ENCODE data around the gene PXDN. TPM values are rescaled to one million over a fixed set of nuclear protein-coding genes. Genes with fewer than 3 reads are reported as not detected.

The PXDN gene
- total RNA-seq, 4 donors from 2014 or later, result 9.0 to 46.2 (median 18.5) TPM

- Histone ChIP-seq H3K36me3 (no peaks in the 10 kb centered on the region), H3K4me3 (no peak overlapping the region), H3K9me3 (no peaks in the 10 kb centered on the region), H3K27me3 (no peaks in the 10 kb centered on the region), H3K4me1 (peaks cover 0 to 7% (median 3%) of the 10 kb centered on the region in 4 donors), H3K27ac (no peak overlapping the region)
- no peak for DNase-seq
- TF ChIP-seq POLR2A (IDR thresholded peaks at IDR 0.05) (no peak), CTCF (IDR thresholded peaks at IDR 0.05) (no peak)
- 45 to 49% methylated on average over 5 to 10 of the region's 10 CpGs for WGBS, 2 donors (ENCODE audit: low coverage in 1 of 2)
- in situ Hi-C loops (cut with MboI; ENCODE audit: low pct_ligation_motif_present in 1 of 4, low pct_unique_long_range_greater_than_20kb in 1 of 4, low sequenced_read_pairs in 3 of 4) (no loop called here), intact Hi-C loops (cut with DNase I; ENCODE audit: low total_unique reads) (no loop called here)
Measured at GRCh38 chr2:1787755-1788477, 43.6 kb upstream of the PXDN start.

- H3K4me1 ChIP-seq, result no peaks in the 10 kb centered on the region
- H3K9me3 ChIP-seq, result no peaks in the 10 kb centered on the region
- H3K27me3 ChIP-seq, result no peaks in the 10 kb centered on the region
- H3K4me3 ChIP-seq, result no peak overlapping the region
- DNase-seq, result no peak
- H3K27ac ChIP-seq, result no peak overlapping the region
- H3K36me3 ChIP-seq, result no peaks in the 10 kb centered on the region
- TF ChIP-seq EP300 (IDR thresholded peaks at IDR 0.05; ENCODE audit: low read depth) (no peak), POLR2AphosphoS5 (IDR thresholded peaks at IDR 0.05) (no peak), POLR2A (IDR thresholded peaks at IDR 0.05) (no peak), CTCF (IDR thresholded peaks at IDR 0.05) (no peak)
- in situ Hi-C loops (cut with MboI; ENCODE audit: low pct_ligation_motif_present in 1 of 4, low pct_unique_long_range_greater_than_20kb in 1 of 4, low sequenced_read_pairs in 3 of 4) (no loop called here), intact Hi-C loops (cut with DNase I; ENCODE audit: low total_unique reads) (no loop called here)
- 88 to 92% methylated on average over 14 to 19 of the region's 19 CpGs for WGBS, 2 donors (ENCODE audit: low coverage in 1 of 2)
Measured at GRCh38 chr2:1784986-1785617, 40.8 kb upstream of the PXDN start.

- H3K27ac ChIP-seq, result no peak overlapping the region
- no peak for DNase-seq
- no peaks in the 10 kb centered on the region for H3K36me3 ChIP-seq
- intact Hi-C loops (cut with DNase I; ENCODE audit: low total_unique reads) (no loop called here), in situ Hi-C loops (cut with MboI; ENCODE audit: low pct_ligation_motif_present in 1 of 4, low pct_unique_long_range_greater_than_20kb in 1 of 4, low sequenced_read_pairs in 3 of 4) (no loop called here)
- TF ChIP-seq EP300 (IDR thresholded peaks at IDR 0.05; ENCODE audit: low read depth) (no peak), POLR2A (IDR thresholded peaks at IDR 0.05) (no peak), CTCF (IDR thresholded peaks at IDR 0.05) (no peak), POLR2AphosphoS5 (IDR thresholded peaks at IDR 0.05) (no peak)
- no peaks in the 10 kb centered on the region for H3K27me3 ChIP-seq
- 60 to 71% methylated on average over 2 to 21 of the region's 21 CpGs for WGBS, 2 donors (ENCODE audit: low coverage in 1 of 2)
- no peaks in the 10 kb centered on the region for H3K4me1 ChIP-seq
- no peaks in the 10 kb centered on the region for H3K9me3 ChIP-seq
- H3K4me3 ChIP-seq, result no peak overlapping the region
Measured at GRCh38 chr2:1784087-1784486, 39.8 kb upstream of the PXDN start.

- DNase-seq, result no peak
- Histone ChIP-seq H3K4me3 (no peak overlapping the region), H3K27me3 (no peaks in the 10 kb centered on the region), H3K4me1 (no peaks in the 10 kb centered on the region), H3K9me3 (no peaks in the 10 kb centered on the region), H3K36me3 (no peaks in the 10 kb centered on the region), H3K27ac (no peak overlapping the region)
- 91 to 98% methylated on average over 8 to 11 of the region's 11 CpGs for WGBS, 2 donors (ENCODE audit: low coverage in 1 of 2)
- TF ChIP-seq CTCF (IDR thresholded peaks at IDR 0.05) (no peak), POLR2AphosphoS5 (IDR thresholded peaks at IDR 0.05) (no peak), EP300 (IDR thresholded peaks at IDR 0.05; ENCODE audit: low read depth) (no peak), POLR2A (IDR thresholded peaks at IDR 0.05) (no peak)
- intact Hi-C loops (cut with DNase I; ENCODE audit: low total_unique reads), result no loop called here
- in situ Hi-C loops (cut with MboI; ENCODE audit: low pct_ligation_motif_present in 1 of 4, low pct_unique_long_range_greater_than_20kb in 1 of 4, low sequenced_read_pairs in 3 of 4), result no loop called here
Measured at GRCh38 chr2:1782514-1782913, 38.2 kb upstream of the PXDN start.
